ENCODE measurements around the gene EGLN3. TPM values are rescaled to one million over a fixed set of nuclear protein-coding genes. Genes with fewer than 3 reads are reported as not detected.

The EGLN3 gene
- total and polyA plus RNA-seq, 2 of the 13 experiments (the other 11 are each of a cell fraction or from before 2014, with no cell fraction given), result 0.18 to 27.3 TPM

GRCh38 chr14:33938131-33938949 is 12.5 kb downstream of the EGLN3 start (continued):
- no peak for TF ChIP-seq ZBTB39 (CRISPR knock-in tag; IDR thresholded peaks at IDR 0.05)
- TF ChIP-seq ZHX2 (IDR thresholded peaks at IDR 0.05; ENCODE audit: low read depth), result no peak
- TF ChIP-seq ZHX2 (CRISPR knock-in tag; IDR thresholded peaks at IDR 0.05; ENCODE audit: borderline replicate concordance), result no peak
- no peak; the same call in 1 of the 2 replicates for TF ChIP-seq ZNF333 (CRISPR knock-in tag; IDR thresholded peaks at IDR 0.05; ENCODE audit: borderline replicate concordance)
- TF ChIP-seq ZNF138 (CRISPR knock-in tag; IDR thresholded peaks at IDR 0.05; ENCODE audit: low read depth), result no peak
- TF ChIP-seq NR2F2 (IDR thresholded peaks at IDR 0.05; ENCODE audit: borderline replicate concordance, low read depth), result no peak
- no peak for TF ChIP-seq ZNF589 (CRISPR knock-in tag; conservative IDR thresholded peaks at IDR 0.05)
- no peak for TF ChIP-seq ZFP36L2 (CRISPR knock-in tag; IDR thresholded peaks at IDR 0.05)
- TF ChIP-seq NFYB (CRISPR knock-in tag; IDR thresholded peaks at IDR 0.05), result no peak
- 0 out of 2 replicates have a peak, but pooled peaks have one; percentile 37 for TF ChIP-seq MTA1 (CRISPR knock-in tag; IDR thresholded peaks at IDR 0.05; ENCODE audit: borderline replicate concordance)
- 0 out of 2 replicates have a peak, but pooled peaks have one; percentile 22 for TF ChIP-seq DRAP1 (CRISPR knock-in tag; IDR thresholded peaks at IDR 0.05)
- no peak for TF ChIP-seq MTA3 (CRISPR knock-in tag; IDR thresholded peaks at IDR 0.05)
- no peak for TF ChIP-seq ZNF362 (CRISPR knock-in tag; IDR thresholded peaks at IDR 0.05; ENCODE audit: borderline replicate concordance)
- TF ChIP-seq HNF4A (CRISPR knock-in tag; IDR thresholded peaks at IDR 0.05), result no peak
- 0 out of 2 replicates have a peak, but pooled peaks have one; percentile 62 for TF ChIP-seq GZF1 (CRISPR knock-in tag; IDR thresholded peaks at IDR 0.05)
- TF ChIP-seq TSC22D2 (CRISPR knock-in tag; IDR thresholded peaks at IDR 0.05; ENCODE audit: borderline replicate concordance), result no peak
- TF ChIP-seq SP1 (IDR thresholded peaks at IDR 0.05), result no peak
- TF ChIP-seq SP1 (CRISPR knock-in tag; IDR thresholded peaks at IDR 0.05), result no peak
- no peak for TF ChIP-seq SIN3B (IDR thresholded peaks at IDR 0.05; ENCODE audit: low read length)
- TF ChIP-seq SMARCC2 (IDR thresholded peaks at IDR 0.05), result no peak
- no peak for TF ChIP-seq ZBTB3 (CRISPR knock-in tag; IDR thresholded peaks at IDR 0.05; ENCODE audit: borderline replicate concordance, low read depth)
- TF ChIP-seq CBFB (CRISPR knock-in tag; IDR thresholded peaks at IDR 0.05), result no peak
